VCaP (cell line): ENCODE measurements around the gene MZB1.

ENCODE experiments used
- H3K27ac ChIP-seq: fragments of 450-650 bp; 2 replicates; pipeline ENCODE4 v1.5.1; 2017
- CTCF ChIP-seq: fragments of 450-650 bp; conservative IDR thresholded peaks from 2 replicates; pipeline ENCODE4 v1.5.1; 2017; ENCODE audit warnings: mild to moderate bottlenecking, moderate library complexity

MZB1 gene

GRCh38 chr5:139426203-139426885 lies 36.6 kb upstream of the MZB1 start:
- no peak for TF ChIP-seq CTCF
- no peak overlapping the region for H3K27ac ChIP-seq

GRCh38 chr5:139425497-139425896 lies 35.8 kb upstream of the MZB1 start:
- TF ChIP-seq CTCF = no peak
- no peak overlapping the region for H3K27ac ChIP-seq

GRCh38 chr5:139422307-139422893 lies 32.7 kb upstream of the MZB1 start:
- peak; percentile 88 for TF ChIP-seq CTCF

GRCh38 chr5:139419226-139420192 lies 29.8 kb upstream of the MZB1 start:
- no peak overlapping the region for H3K27ac ChIP-seq
- no peak for TF ChIP-seq CTCF

More at GRCh38 chr5:139422307-139422893, 32.7 kb upstream of the MZB1 start:
- no peak overlapping the region for H3K27ac ChIP-seq

- no peak for TF ChIP-seq CTCF
- H3K27ac ChIP-seq = no peak overlapping the region
Observed at GRCh38 chr5:139418793-139419192, 29.1 kb upstream of the MZB1 start.

GRCh38 chr5:139417214-139417613 lies 27.5 kb upstream of the MZB1 start:
- no peak for TF ChIP-seq CTCF
- no peak overlapping the region for H3K27ac ChIP-seq

GRCh38 chr5:139416651-139417050 lies 26.9 kb upstream of the MZB1 start:
- no peak for TF ChIP-seq CTCF
- no peak overlapping the region for H3K27ac ChIP-seq
